Gastroesophageal sphincter (tissue), 4 donors: ENCODE data around the gene PTPRE. TPM values are rescaled to one million over a fixed set of nuclear protein-coding genes. Genes with fewer than 3 reads are reported as not detected.

ENCODE experiments used
- ATAC-seq: fragments of 150-250 bp; one replicate; pipeline ENCODE4 v1.9.1; 2016; ENCODE audit warnings: mild to moderate bottlenecking, moderate library complexity
- H3K27ac ChIP-seq, 4 donors: fragments of 200-600 bp; sonication (generic) in 3 of 4; 1 replicate in 3 of 4; 2 replicates in 1 of 4; pipeline ENCODE4 v1.5.1; 2016 to 2019
- H3K27me3 ChIP-seq: fragments of 200-600 bp; sonication (generic); one replicate; pipeline ENCODE4 v1.5.1; 2019
- H3K36me3 ChIP-seq, 2 donors: fragments of 200-600 bp; sonication (generic); one replicate each; pipeline ENCODE4 v1.5.1; 2019; ENCODE audit warnings: control low read depth in 1 of 2
- H3K4me1 ChIP-seq, 3 donors: fragments of 200-600 bp; sonication (generic); 1 replicate in 2 of 3; 2 replicates in 1 of 3; pipeline ENCODE4 v1.5.1; 2016 to 2019; ENCODE audit warnings: control low read depth in 2 of 3
- H3K4me3 ChIP-seq, 2 donors: fragments of 200-600 bp; sonication (generic); one replicate each; pipeline ENCODE4 v1.5.1; 2019; ENCODE audit warnings: mild to moderate bottlenecking in 1 of 2, moderate library complexity in 1 of 2
- H3K9me3 ChIP-seq, 3 donors: fragments of 200-600 bp; sonication (generic); one replicate each; pipeline ENCODE4 v1.5.1; 2017 to 2019; ENCODE audit warnings: control low read depth in 2 of 3
- EP300 ChIP-seq: sonication (generic); formaldehyde crosslinking; IDR thresholded peaks from one replicate; pipeline ENCODE4 v1.6.1; 2017; ENCODE audit warnings: antibody characterized with exemption, mild to moderate bottlenecking
- POLR2A ChIP-seq, 2 donors: fragments of 450-650 bp; IDR thresholded peaks; one replicate each; pipeline ENCODE4 v1.6.1; 2017; ENCODE audit warnings: antibody characterized with exemption in 2 of 2, mild to moderate bottlenecking in 2 of 2, moderate library complexity in 1 of 2
- POLR2AphosphoS5 ChIP-seq: sonication (generic); formaldehyde crosslinking; IDR thresholded peaks from one replicate; pipeline ENCODE4 v1.6.1; 2017; ENCODE audit warnings: antibody characterized with exemption
- WGBS, 2 donors: methylation state at CpG; one replicate each; pipeline ENCODE4 v1.1.5; 2018; ENCODE audit warnings: low coverage in 1 of 2; 5-methylcytosine and 5-hydroxymethylcytosine counted together
- total RNA-seq, 4 donors: library from RNA; depleted of rRNA; stranded (reverse); fragments of >200 nt; gene quantifications; one replicate each; pipeline ENCODE4 v1.1.0, GENCODE V29; 2016
- TF ChIP-seq, protein P1 (sequence below), 4 experiments: fragments of 200-600 bp in 2 of 4; fragments of 450-650 bp in 2 of 4; sonication (generic) in 1 of 4; IDR thresholded peaks; one replicate each; pipeline ENCODE4 v1.5.1; 2017 to 2019; ENCODE audit warnings: antibody characterized with exemption in 4 of 4, mild to moderate bottlenecking in 2 of 4, moderate library complexity in 2 of 4

Gene PTPRE
- total RNA-seq, 4 donors from 2014 or later: 6.4 to 16.4 (median 8.5) TPM

DNA sequence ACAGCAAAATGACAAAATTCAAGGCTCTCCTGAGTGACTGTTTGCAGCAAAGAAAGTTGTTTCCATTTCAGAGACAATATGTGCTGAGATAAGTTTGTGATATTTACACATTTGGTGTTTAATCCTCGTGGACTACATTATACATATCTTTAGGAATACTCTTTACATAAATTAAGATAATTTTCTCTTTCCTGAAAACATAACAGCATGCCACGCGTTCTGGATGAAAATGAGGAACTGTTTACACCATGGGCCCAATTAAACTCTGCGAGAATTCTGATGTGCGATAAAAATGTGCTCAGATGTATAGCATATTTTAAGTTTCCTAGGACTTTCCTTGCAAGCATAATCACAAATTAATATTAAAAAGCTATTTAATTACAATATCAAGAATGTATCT lies 26.4 kb downstream of the PTPRE start:
- H3K9me3 ChIP-seq: peaks cover 0 to 9% (median 0%) of the 10 kb centered on the region in 3 donors
- TF ChIP-seq, protein P1, sequence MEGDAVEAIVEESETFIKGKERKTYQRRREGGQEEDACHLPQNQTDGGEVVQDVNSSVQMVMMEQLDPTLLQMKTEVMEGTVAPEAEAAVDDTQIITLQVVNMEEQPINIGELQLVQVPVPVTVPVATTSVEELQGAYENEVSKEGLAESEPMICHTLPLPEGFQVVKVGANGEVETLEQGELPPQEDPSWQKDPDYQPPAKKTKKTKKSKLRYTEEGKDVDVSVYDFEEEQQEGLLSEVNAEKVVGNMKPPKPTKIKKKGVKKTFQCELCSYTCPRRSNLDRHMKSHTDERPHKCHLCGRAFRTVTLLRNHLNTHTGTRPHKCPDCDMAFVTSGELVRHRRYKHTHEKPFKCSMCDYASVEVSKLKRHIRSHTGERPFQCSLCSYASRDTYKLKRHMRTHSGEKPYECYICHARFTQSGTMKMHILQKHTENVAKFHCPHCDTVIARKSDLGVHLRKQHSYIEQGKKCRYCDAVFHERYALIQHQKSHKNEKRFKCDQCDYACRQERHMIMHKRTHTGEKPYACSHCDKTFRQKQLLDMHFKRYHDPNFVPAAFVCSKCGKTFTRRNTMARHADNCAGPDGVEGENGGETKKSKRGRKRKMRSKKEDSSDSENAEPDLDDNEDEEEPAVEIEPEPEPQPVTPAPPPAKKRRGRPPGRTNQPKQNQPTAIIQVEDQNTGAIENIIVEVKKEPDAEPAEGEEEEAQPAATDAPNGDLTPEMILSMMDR (IDR thresholded peaks at IDR 0.05): no peak
- TF ChIP-seq POLR2A (IDR thresholded peaks at IDR 0.05) (no peak), EP300 (no peak)
- WGBS, 2 donors: 76 to 86% methylated on average over 5 of the region's 5 CpGs
- no peaks in the 10 kb centered on the region for H3K4me1 ChIP-seq
- no peak overlapping the region for H3K4me3 ChIP-seq
- H3K27me3 ChIP-seq: peaks cover 13% of the 10 kb centered on the region
- no peak for ATAC-seq
- H3K36me3 ChIP-seq: peaks cover 0 to 5% of the 10 kb centered on the region in 2 donors
- H3K27ac ChIP-seq: no peak overlapping the region

DNA sequence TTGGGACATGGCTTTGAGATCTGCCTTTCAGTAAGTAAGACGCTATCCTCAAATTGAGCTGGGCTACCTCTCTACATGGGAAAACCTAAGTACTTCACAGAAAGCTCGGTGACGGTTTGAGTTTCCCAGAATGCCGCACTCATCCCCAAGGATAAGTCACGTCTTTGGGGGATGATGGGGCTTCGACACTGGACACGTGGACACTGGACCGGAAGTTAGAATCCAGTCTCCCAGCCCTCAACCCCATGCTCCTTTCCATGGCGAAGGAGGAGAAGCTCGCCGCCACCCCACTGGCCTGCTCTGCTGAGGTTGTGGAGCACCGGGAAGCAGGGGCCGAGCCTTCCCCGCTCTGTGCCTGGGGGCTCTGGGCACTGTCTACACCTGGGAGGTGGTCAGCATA lies 27.5 kb downstream of the PTPRE start:
- peaks cover 0 to 5% of the 10 kb centered on the region in 2 donors for H3K36me3 ChIP-seq
- peak overlapping the region in 1 of 4 donors; percentile 23 for H3K27ac ChIP-seq
- H3K27me3 ChIP-seq: peaks cover 13% of the 10 kb centered on the region
- peaks cover 0 to 9% (median 0%) of the 10 kb centered on the region in 3 donors for H3K9me3 ChIP-seq
- ATAC-seq: no peak
- H3K4me1 ChIP-seq: no peaks in the 10 kb centered on the region
- WGBS, 2 donors: 96% methylated on average over 11 of the region's 14 CpGs; no CpG with 5 or more reads in 1 of the 2 donors
- no peak overlapping the region for H3K4me3 ChIP-seq
- TF ChIP-seq, protein P1 (IDR thresholded peaks at IDR 0.05): no peak
- TF ChIP-seq POLR2A (IDR thresholded peaks at IDR 0.05): no peak

DNA sequence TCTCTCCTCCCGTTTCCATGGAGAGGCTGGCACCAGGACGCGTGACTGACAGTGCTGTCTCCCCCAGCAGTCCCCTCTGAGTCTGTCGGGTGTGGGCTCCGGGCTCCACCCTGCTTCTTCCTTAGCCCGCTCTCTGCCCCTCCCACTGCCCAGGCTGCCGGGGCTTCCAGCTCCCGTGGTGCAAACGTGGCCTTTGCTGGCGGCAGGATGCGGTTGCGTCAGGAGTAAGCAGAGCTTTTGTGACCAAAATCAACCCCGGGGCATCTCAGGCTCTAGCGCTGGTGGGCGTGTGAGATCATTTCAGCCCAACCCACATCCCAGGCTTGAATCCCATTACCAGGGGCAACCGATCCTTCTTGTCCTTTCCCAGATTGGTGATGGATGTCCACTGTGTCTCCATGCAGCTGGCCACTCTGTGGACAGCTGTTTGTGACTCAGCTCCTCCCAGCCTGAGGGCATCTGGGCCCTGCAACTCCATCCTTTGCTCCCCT lies 28.2 kb downstream of the PTPRE start:
- peak overlapping the region in 1 of 4 donors; percentile 23 for H3K27ac ChIP-seq
- peaks cover 0 to 9% (median 0%) of the 10 kb centered on the region in 3 donors for H3K9me3 ChIP-seq
- TF ChIP-seq POLR2AphosphoS5: no peak
- TF ChIP-seq POLR2A (IDR thresholded peaks at IDR 0.05): no peak
- TF ChIP-seq, protein P1 (IDR thresholded peaks at IDR 0.05): no peak
- TF ChIP-seq EP300: no peak
- H3K36me3 ChIP-seq: peaks cover 0 to 5% of the 10 kb centered on the region in 2 donors
- H3K4me3 ChIP-seq: no peak overlapping the region
- peaks cover 20% of the 10 kb centered on the region for H3K27me3 ChIP-seq
- peak; percentile 31 for ATAC-seq
- 60 to 81% methylated on average over 3 to 7 of the region's 16 CpGs for WGBS, 2 donors
- no peaks in the 10 kb centered on the region for H3K4me1 ChIP-seq

DNA sequence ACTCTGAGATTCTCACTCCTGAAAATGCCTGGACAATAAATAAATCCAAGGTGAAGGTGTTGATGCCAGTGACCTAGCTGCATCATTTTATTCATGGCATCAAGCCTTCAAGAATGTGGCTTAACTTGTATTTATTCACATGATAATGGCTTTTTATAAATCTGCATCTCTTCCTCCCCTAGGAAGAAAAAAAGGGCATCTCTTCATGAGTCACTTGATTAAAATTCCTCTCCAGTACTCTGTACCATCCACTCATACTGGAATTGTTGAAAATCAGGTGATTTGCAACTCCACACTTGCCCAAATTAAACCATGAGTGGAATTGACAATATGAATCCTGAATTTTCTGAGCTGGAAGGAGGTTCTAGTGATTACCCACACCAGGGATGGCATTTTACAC lies 30.2 kb downstream of the PTPRE start:
- Histone ChIP-seq H3K9me3 (peaks cover 0 to 9% (median 0%) of the 10 kb centered on the region in 3 donors), H3K4me1 (no peaks in the 10 kb centered on the region), H3K27ac (no peak overlapping the region), H3K27me3 (peaks cover 23% of the 10 kb centered on the region), H3K36me3 (peaks cover 0 to 5% of the 10 kb centered on the region in 2 donors), H3K4me3 (no peak overlapping the region)
- TF ChIP-seq POLR2AphosphoS5 (no peak), EP300 (no peak), POLR2A (IDR thresholded peaks at IDR 0.05) (no peak)
- TF ChIP-seq, protein P1 (IDR thresholded peaks at IDR 0.05): no peak
- no peak for ATAC-seq

DNA sequence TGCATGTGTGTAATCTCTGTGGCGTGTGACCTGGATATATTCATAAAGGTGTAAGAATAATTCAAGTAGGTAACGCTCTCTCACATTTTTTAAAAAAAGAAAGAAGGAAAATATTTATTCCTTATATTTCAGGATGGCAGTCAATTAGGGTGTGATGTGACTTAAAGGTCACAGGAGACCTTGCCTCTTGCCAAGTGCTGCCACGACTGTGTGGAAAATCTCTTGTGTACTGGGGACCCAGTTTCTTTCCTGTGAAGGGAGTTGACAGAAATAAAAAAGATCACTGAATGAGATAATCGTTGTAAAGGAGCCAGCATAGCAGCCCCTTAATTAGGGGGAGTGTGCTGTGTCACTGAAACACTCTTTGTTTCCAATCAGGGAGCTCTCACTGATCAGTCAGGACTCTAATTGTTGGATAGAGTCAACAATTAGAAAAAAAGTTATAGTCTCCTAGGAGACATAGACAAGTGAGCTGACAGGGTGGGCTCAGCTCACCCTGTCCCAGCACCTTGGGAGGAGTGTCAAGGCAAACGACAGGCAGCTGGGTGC lies 31.1 kb downstream of the PTPRE start:
- H3K9me3 ChIP-seq: peaks cover 0 to under 1% (median 0%) of the 10 kb centered on the region in 3 donors
- peaks cover 23% of the 10 kb centered on the region for H3K27me3 ChIP-seq
- no peak overlapping the region for H3K4me3 ChIP-seq
- no peaks in the 10 kb centered on the region for H3K4me1 ChIP-seq
- no peak for ATAC-seq
- 48 to 57% methylated on average over 3 to 5 of the region's 5 CpGs for WGBS, 2 donors
- peaks cover 0 to 5% of the 10 kb centered on the region in 2 donors for H3K36me3 ChIP-seq
- peak overlapping the region in 1 of 4 donors; percentile 19 for H3K27ac ChIP-seq
- TF ChIP-seq POLR2AphosphoS5: no peak
- no peak for TF ChIP-seq POLR2A (IDR thresholded peaks at IDR 0.05)
- no peak for TF ChIP-seq EP300
- TF ChIP-seq, protein P1 (IDR thresholded peaks at IDR 0.05): no peak
